ENCODE measurements around the gene MRPL17. TPM values are rescaled to one million over a fixed set of nuclear protein-coding genes. Genes with fewer than 3 reads are reported as not detected.

MRPL17 gene
- total and polyA plus RNA-seq, 2 experiments from 2014 or later = 26.7 to 81.8 TPM

DNA sequence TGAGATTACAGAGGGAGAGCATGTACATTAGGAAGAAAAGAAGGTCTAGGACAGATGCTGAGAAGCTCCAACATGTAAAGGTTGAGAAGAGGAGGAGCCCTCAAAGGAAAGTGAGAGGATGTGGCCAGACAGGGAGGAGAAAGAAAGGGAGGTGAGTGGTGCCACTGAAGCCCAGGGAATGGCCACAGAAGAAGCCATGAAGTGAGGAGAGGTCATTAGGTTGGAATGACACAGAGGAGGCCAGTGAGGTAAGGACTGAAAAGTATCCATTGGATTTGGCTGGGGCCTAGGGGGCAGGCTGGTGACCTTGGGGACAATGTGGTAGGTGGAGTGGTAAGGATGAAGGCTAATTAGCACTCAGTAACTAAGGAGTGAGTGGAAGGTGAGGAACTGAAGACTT is 24.5 kb downstream of the MRPL17 start:
- ATAC-seq (no peak), DNase-seq (ENCODE audit: low spot score) (no peak)
- no peak overlapping the region for H2AFZ ChIP-seq
- H3K4me2 ChIP-seq = no peak overlapping the region
- TF ChIP-seq EZH2 (IDR thresholded peaks at IDR 0.05; ENCODE audit: low read depth, unreplicated experiment) = no peak
- no peaks in the 10 kb centered on the region for H3K9me3 Mint-ChIP-seq
- H3K27ac ChIP-seq (ENCODE audit: low read depth) = no peak overlapping the region
- no peaks in the 10 kb centered on the region for H3K36me3 Mint-ChIP-seq (ENCODE audit: low read depth)
- H3F3A ChIP-seq (replicated peaks; ENCODE audit: low read depth) = peaks cover 10% of the 10 kb centered on the region; the same call in 1 of the 2 replicates
- H3K27ac Mint-ChIP-seq = no peak overlapping the region
- peaks cover 16% of the 10 kb centered on the region for H3K27me3 Mint-ChIP-seq (ENCODE audit: insufficient read depth, low read depth, poor library complexity)
- H3K9me2 ChIP-seq (ENCODE audit: insufficient read depth) = 0 out of 2 replicates have a peak, but pooled peaks cover 5% of the 10 kb centered on the region
- no peaks in the 10 kb centered on the region for H3K36me3 ChIP-seq (ENCODE audit: insufficient read depth)
- H3K79me2 ChIP-seq (replicated peaks; ENCODE audit: insufficient read depth) = no peaks in the 10 kb centered on the region
- H3K4me3 ChIP-seq = no peak overlapping the region
- H4K20me1 ChIP-seq (replicated peaks; ENCODE audit: insufficient read depth) = no peaks in the 10 kb centered on the region; the same call in 1 of the 2 replicates
- H3K4me1 Mint-ChIP-seq = peaks cover 10% of the 10 kb centered on the region
- H3K4me1 ChIP-seq (ENCODE audit: insufficient read depth) = peaks cover 8% of the 10 kb centered on the region
- peaks cover 52% of the 10 kb centered on the region for H3K27me3 ChIP-seq (ENCODE audit: insufficient read depth)
- no peak overlapping the region for H3K4me3 Mint-ChIP-seq

DNA sequence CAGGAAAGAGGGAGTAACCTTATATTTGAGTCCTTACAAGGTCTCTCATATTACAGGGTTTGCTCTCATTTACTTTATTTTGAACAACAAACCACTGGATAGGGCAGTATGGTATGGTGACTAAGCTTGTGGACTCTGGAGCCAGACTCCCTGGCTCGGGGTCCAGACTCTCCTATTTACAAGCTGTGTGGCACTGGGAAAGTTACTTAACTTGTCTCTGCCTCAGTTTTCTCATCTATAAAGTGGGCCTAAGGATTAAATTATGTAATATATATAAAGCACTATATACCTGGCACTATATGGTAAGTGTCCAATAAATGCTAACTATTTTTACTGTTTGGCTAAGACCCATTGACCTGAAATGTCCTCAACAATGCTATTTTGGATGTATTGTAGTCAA is 25.8 kb downstream of the MRPL17 start:
- peak overlapping the region; percentile 79; the same call in 2 of the 3 replicates for H3K4me3 Mint-ChIP-seq
- no peak overlapping the region for H2AFZ ChIP-seq
- H3K4me2 ChIP-seq = peak overlapping the region; percentile 100
- H3K27me3 ChIP-seq (ENCODE audit: insufficient read depth) = peaks cover 65% of the 10 kb centered on the region
- peaks cover 10% of the 10 kb centered on the region for H3K4me1 Mint-ChIP-seq
- H3K4me3 ChIP-seq = peak overlapping the region; percentile 84; the same call in 1 of the 2 replicates
- no peaks in the 10 kb centered on the region for H3K9me3 Mint-ChIP-seq
- ATAC-seq (no peak), DNase-seq (ENCODE audit: low spot score) (no peak)
- peaks cover 16% of the 10 kb centered on the region for H3K27me3 Mint-ChIP-seq (ENCODE audit: insufficient read depth, low read depth, poor library complexity)
- peaks cover 10% of the 10 kb centered on the region; the same call in 1 of the 2 replicates for H3F3A ChIP-seq (replicated peaks; ENCODE audit: low read depth)
- H3K27ac ChIP-seq (ENCODE audit: low read depth) = no peak overlapping the region
- H3K4me1 ChIP-seq (ENCODE audit: insufficient read depth) = peaks cover 8% of the 10 kb centered on the region
- no peaks in the 10 kb centered on the region; the same call in 1 of the 2 replicates for H4K20me1 ChIP-seq (replicated peaks; ENCODE audit: insufficient read depth)
- no peaks in the 10 kb centered on the region for H3K36me3 ChIP-seq (ENCODE audit: insufficient read depth)
- no peak overlapping the region for H3K27ac Mint-ChIP-seq
- no peaks in the 10 kb centered on the region for H3K36me3 Mint-ChIP-seq (ENCODE audit: low read depth)
- H3K9me2 ChIP-seq (ENCODE audit: insufficient read depth) = 0 out of 2 replicates have a peak, but pooled peaks cover 5% of the 10 kb centered on the region
- H3K79me2 ChIP-seq (replicated peaks; ENCODE audit: insufficient read depth) = no peaks in the 10 kb centered on the region
- TF ChIP-seq CREB1 (CRISPR knock-in tag; IDR thresholded peaks at IDR 0.05; ENCODE audit: low read depth) = no peak
- TF ChIP-seq, protein P1, sequence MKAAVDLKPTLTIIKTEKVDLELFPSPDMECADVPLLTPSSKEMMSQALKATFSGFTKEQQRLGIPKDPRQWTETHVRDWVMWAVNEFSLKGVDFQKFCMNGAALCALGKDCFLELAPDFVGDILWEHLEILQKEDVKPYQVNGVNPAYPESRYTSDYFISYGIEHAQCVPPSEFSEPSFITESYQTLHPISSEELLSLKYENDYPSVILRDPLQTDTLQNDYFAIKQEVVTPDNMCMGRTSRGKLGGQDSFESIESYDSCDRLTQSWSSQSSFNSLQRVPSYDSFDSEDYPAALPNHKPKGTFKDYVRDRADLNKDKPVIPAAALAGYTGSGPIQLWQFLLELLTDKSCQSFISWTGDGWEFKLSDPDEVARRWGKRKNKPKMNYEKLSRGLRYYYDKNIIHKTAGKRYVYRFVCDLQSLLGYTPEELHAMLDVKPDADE (IDR thresholded peaks at IDR 0.05) = no peak
- TF ChIP-seq ZNF331 (CRISPR knock-in tag; IDR thresholded peaks at IDR 0.05; ENCODE audit: low read depth) = no peak
- no peak for TF ChIP-seq ZNF114 (CRISPR knock-in tag; IDR thresholded peaks at IDR 0.05)
- no peak for TF ChIP-seq EZH2 (IDR thresholded peaks at IDR 0.05; ENCODE audit: low read depth, unreplicated experiment)
- no peak for TF ChIP-seq EZH2phosphoT487 (IDR thresholded peaks at IDR 0.05; ENCODE audit: unreplicated experiment)
- TF ChIP-seq STAT1 (IDR thresholded peaks at IDR 0.05; ENCODE audit: unreplicated experiment) = no peak
- TF ChIP-seq POLR2AphosphoS5 (IDR thresholded peaks at IDR 0.05; ENCODE audit: low read depth) = no peak
- TF ChIP-seq, protein P2, sequence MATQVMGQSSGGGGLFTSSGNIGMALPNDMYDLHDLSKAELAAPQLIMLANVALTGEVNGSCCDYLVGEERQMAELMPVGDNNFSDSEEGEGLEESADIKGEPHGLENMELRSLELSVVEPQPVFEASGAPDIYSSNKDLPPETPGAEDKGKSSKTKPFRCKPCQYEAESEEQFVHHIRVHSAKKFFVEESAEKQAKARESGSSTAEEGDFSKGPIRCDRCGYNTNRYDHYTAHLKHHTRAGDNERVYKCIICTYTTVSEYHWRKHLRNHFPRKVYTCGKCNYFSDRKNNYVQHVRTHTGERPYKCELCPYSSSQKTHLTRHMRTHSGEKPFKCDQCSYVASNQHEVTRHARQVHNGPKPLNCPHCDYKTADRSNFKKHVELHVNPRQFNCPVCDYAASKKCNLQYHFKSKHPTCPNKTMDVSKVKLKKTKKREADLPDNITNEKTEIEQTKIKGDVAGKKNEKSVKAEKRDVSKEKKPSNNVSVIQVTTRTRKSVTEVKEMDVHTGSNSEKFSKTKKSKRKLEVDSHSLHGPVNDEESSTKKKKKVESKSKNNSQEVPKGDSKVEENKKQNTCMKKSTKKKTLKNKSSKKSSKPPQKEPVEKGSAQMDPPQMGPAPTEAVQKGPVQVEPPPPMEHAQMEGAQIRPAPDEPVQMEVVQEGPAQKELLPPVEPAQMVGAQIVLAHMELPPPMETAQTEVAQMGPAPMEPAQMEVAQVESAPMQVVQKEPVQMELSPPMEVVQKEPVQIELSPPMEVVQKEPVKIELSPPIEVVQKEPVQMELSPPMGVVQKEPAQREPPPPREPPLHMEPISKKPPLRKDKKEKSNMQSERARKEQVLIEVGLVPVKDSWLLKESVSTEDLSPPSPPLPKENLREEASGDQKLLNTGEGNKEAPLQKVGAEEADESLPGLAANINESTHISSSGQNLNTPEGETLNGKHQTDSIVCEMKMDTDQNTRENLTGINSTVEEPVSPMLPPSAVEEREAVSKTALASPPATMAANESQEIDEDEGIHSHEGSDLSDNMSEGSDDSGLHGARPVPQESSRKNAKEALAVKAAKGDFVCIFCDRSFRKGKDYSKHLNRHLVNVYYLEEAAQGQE (IDR thresholded peaks at IDR 0.05; ENCODE audit: unreplicated experiment) = no peak
- TF ChIP-seq, protein P3, sequence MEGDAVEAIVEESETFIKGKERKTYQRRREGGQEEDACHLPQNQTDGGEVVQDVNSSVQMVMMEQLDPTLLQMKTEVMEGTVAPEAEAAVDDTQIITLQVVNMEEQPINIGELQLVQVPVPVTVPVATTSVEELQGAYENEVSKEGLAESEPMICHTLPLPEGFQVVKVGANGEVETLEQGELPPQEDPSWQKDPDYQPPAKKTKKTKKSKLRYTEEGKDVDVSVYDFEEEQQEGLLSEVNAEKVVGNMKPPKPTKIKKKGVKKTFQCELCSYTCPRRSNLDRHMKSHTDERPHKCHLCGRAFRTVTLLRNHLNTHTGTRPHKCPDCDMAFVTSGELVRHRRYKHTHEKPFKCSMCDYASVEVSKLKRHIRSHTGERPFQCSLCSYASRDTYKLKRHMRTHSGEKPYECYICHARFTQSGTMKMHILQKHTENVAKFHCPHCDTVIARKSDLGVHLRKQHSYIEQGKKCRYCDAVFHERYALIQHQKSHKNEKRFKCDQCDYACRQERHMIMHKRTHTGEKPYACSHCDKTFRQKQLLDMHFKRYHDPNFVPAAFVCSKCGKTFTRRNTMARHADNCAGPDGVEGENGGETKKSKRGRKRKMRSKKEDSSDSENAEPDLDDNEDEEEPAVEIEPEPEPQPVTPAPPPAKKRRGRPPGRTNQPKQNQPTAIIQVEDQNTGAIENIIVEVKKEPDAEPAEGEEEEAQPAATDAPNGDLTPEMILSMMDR (conservative IDR thresholded peaks at IDR 0.05; ENCODE audit: low read depth in 2 of 2) = no peak
- TF ChIP-seq JUNB (IDR thresholded peaks at IDR 0.05; ENCODE audit: unreplicated experiment) = no peak

All from GM23338 (cell line).